Stimulated activated naive CD8-positive, alpha-beta T cell treated with anti-CD3 and anti-CD28 coated beads, Interleukin-15, Interleukin-2, amounts not matched to agents 100 ng/mL and 50 ng/mL, for 24 hours (primary cell): ENCODE results near the gene FAM111A.

Experiments used
- H3K27ac Mint-ChIP-seq: one replicate; pipeline ENCODE4 v1.8.0; 2021; ENCODE audit warnings: mild to moderate bottlenecking, mixed read lengths
- H3K27me3 Mint-ChIP-seq: one replicate; pipeline ENCODE4 v1.8.0; 2021; ENCODE audit warnings: mixed read lengths
- H3K36me3 Mint-ChIP-seq: one replicate; pipeline ENCODE4 v1.8.0; 2021; ENCODE audit warnings: low read depth, mixed read lengths
- H3K4me1 Mint-ChIP-seq: one replicate; pipeline ENCODE4 v1.8.0; 2021; ENCODE audit warnings: low read depth, mixed read lengths
- H3K4me3 Mint-ChIP-seq: one replicate; pipeline ENCODE4 v1.8.0; 2021; ENCODE audit warnings: mild to moderate bottlenecking, mixed read lengths
- H3K9me3 Mint-ChIP-seq: one replicate; pipeline ENCODE4 v1.8.0; 2021; ENCODE audit warnings: mixed read lengths

FAM111A gene

GRCh38 chr11:59181746-59182456 lies 39.2 kb downstream of the FAM111A start:
- H3K27me3 Mint-ChIP-seq: no peaks in the 10 kb centered on the region

DNA sequence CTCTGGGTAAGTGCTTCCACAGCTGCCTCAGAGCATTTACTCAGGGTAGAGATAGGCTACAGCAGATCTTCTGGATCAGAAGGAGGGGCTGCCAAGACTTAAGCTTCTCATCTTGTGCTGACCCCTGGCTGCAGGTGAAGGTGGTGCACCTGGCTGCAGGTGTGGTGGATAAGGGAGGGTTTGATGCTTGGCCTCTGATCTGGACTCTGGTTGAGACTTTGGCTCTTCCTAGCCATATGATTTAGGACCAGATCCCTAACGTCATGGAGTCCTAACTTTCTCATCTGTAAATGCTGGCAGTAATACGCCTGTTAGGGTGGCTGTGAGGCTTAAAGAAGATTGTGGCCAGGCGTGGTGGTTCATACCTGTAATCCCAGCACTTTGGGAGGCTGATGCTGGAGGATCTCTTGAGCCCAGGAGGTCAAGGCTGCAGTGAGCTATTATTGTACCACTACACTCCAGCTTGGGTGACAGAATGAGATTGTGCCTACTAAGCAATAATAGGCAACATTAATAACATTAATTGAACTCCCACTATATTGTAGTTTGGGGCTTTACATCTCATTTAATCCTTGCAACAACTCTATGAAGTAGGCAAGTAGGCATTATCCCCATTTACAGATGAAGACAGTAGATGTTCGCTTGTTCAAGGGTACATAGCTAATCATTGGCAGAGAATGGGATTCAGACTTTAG lies 39.9 kb downstream of the FAM111A start:
- H3K9me3 Mint-ChIP-seq: no peaks in the 10 kb centered on the region
- H3K36me3 Mint-ChIP-seq: no peaks in the 10 kb centered on the region
- no peak overlapping the region for H3K27ac Mint-ChIP-seq
- no peaks in the 10 kb centered on the region for H3K27me3 Mint-ChIP-seq
- no peaks in the 10 kb centered on the region for H3K4me1 Mint-ChIP-seq
- no peak overlapping the region for H3K4me3 Mint-ChIP-seq

More at GRCh38 chr11:59181746-59182456, 39.2 kb downstream of the FAM111A start:
- no peak overlapping the region for H3K27ac Mint-ChIP-seq
- no peaks in the 10 kb centered on the region for H3K36me3 Mint-ChIP-seq
- no peak overlapping the region for H3K4me3 Mint-ChIP-seq
- no peaks in the 10 kb centered on the region for H3K4me1 Mint-ChIP-seq
- no peaks in the 10 kb centered on the region for H3K9me3 Mint-ChIP-seq

DNA sequence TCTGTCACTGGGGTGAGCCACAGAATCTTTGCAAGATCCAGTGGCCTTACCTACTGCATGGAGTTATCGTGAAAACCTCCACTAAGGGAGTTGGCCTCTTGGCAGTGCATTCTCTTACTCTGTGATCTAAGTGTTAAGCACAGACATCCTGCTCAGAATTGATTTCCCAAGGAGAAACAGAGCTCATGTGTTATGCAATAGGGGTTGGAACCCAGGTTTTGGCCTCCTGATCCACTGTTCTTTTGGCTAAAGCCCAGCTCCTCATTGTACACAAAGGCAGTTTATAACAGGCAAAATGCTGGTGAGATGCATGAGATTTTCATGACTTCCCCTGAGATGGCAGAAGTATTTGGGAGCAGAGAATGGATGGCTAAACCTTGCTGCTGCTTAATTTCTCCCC lies 41.1 kb downstream of the FAM111A start:
- Mint-ChIP-seq H3K27ac (no peak overlapping the region), H3K36me3 (no peaks in the 10 kb centered on the region)

GRCh38 chr11:59184691-59185339 lies 42.2 kb downstream of the FAM111A start:
- H3K4me3 Mint-ChIP-seq: no peak overlapping the region
- no peaks in the 10 kb centered on the region for H3K36me3 Mint-ChIP-seq
- no peaks in the 10 kb centered on the region for H3K4me1 Mint-ChIP-seq
- no peaks in the 10 kb centered on the region for H3K27me3 Mint-ChIP-seq
- H3K9me3 Mint-ChIP-seq: no peaks in the 10 kb centered on the region
- H3K27ac Mint-ChIP-seq: no peak overlapping the region

More for the DNA sequence above, 41.1 kb downstream of the FAM111A start:
- Mint-ChIP-seq H3K4me1 (no peaks in the 10 kb centered on the region), H3K4me3 (no peak overlapping the region), H3K9me3 (no peaks in the 10 kb centered on the region), H3K27me3 (no peaks in the 10 kb centered on the region)

- Mint-ChIP-seq H3K9me3 (no peaks in the 10 kb centered on the region), H3K36me3 (no peaks in the 10 kb centered on the region), H3K4me3 (no peak overlapping the region), H3K27me3 (no peaks in the 10 kb centered on the region), H3K27ac (no peak overlapping the region), H3K4me1 (no peaks in the 10 kb centered on the region)
Measured at GRCh38 chr11:59185386-59185945, 42.8 kb downstream of the FAM111A start.

- no peaks in the 10 kb centered on the region for H3K9me3 Mint-ChIP-seq
- no peaks in the 10 kb centered on the region for H3K4me1 Mint-ChIP-seq
- H3K27me3 Mint-ChIP-seq: no peaks in the 10 kb centered on the region
- no peak overlapping the region for H3K27ac Mint-ChIP-seq
- H3K36me3 Mint-ChIP-seq: no peaks in the 10 kb centered on the region
- H3K4me3 Mint-ChIP-seq: no peak overlapping the region
Measured at GRCh38 chr11:59186130-59186594, 43.5 kb downstream of the FAM111A start.

DNA sequence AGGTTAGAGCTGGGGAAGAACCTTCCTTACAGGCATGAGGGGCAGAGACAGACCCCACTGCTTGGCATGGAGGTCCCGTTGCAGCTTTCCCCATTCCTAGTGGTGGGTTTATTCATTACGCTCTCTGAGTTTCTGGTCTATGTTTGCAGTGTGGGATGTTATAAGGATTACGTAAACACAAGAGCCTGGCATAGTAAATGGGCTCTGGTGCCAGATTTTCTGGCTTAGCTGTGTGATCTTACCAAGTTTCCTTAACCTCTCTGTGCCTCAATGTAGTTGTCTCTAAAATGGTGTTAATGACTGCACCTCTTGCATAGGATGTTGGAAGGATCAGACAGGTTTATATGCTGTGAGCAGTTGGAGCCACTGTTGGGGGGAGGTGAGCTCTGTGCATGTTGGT lies 44.4 kb downstream of the FAM111A start:
- H3K27ac Mint-ChIP-seq: no peak overlapping the region
- H3K36me3 Mint-ChIP-seq: no peaks in the 10 kb centered on the region
- no peaks in the 10 kb centered on the region for H3K27me3 Mint-ChIP-seq
- no peaks in the 10 kb centered on the region for H3K4me1 Mint-ChIP-seq
- no peak overlapping the region for H3K4me3 Mint-ChIP-seq
- no peaks in the 10 kb centered on the region for H3K9me3 Mint-ChIP-seq

DNA sequence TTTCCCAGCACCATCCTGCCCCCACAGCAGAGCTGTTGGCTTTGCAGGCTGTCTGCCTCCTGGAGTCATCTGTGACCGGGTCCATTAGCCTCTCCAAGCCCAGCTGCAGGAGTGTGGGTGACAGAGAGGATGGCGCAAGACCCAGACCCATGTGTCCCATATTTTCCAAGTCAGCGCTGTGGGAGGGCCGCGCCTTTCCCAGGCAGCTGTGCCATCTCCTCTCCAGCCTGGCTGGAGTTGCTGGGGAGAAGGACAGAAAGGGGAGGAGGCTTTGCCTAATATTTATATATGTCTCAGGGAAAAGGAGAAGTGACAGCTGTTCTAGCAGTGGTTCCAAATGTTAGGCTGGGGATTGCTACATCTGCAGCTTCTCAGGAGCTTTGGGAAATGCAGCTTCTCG lies 44.9 kb downstream of the FAM111A start:
- H3K36me3 Mint-ChIP-seq: no peaks in the 10 kb centered on the region
- H3K27ac Mint-ChIP-seq: no peak overlapping the region
- no peak overlapping the region for H3K4me3 Mint-ChIP-seq
- H3K27me3 Mint-ChIP-seq: no peaks in the 10 kb centered on the region
- H3K9me3 Mint-ChIP-seq: no peaks in the 10 kb centered on the region
- H3K4me1 Mint-ChIP-seq: no peaks in the 10 kb centered on the region

GRCh38 chr11:59188954-59189353 lies 46.3 kb downstream of the FAM111A start:
- Mint-ChIP-seq H3K27me3 (no peaks in the 10 kb centered on the region), H3K27ac (no peak overlapping the region), H3K9me3 (no peaks in the 10 kb centered on the region), H3K4me3 (no peak overlapping the region), H3K4me1 (no peaks in the 10 kb centered on the region), H3K36me3 (no peaks in the 10 kb centered on the region)

DNA sequence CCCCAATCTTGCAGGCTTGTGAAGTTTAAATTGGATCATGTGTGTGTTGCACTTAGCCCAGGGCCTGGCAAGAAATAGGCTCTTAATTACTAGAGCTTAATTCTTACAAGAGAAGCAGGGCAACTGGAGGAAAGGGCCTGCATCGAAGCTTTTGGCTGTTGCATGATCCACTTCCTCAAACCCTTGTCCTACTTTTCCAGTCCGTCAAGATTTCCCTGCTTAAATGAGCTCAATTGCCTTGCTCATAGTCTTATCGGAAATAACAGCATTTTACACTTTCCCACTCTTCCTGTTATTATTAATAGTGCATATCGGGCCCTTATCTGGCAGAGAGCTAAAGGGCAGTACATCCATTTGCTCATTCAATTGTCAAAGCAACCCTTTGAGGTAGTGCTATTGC lies 47.3 kb downstream of the FAM111A start:
- no peaks in the 10 kb centered on the region for H3K27me3 Mint-ChIP-seq
- no peaks in the 10 kb centered on the region for H3K36me3 Mint-ChIP-seq
- H3K4me3 Mint-ChIP-seq: no peak overlapping the region
- H3K4me1 Mint-ChIP-seq: no peaks in the 10 kb centered on the region
- no peaks in the 10 kb centered on the region for H3K9me3 Mint-ChIP-seq
- H3K27ac Mint-ChIP-seq: no peak overlapping the region

DNA sequence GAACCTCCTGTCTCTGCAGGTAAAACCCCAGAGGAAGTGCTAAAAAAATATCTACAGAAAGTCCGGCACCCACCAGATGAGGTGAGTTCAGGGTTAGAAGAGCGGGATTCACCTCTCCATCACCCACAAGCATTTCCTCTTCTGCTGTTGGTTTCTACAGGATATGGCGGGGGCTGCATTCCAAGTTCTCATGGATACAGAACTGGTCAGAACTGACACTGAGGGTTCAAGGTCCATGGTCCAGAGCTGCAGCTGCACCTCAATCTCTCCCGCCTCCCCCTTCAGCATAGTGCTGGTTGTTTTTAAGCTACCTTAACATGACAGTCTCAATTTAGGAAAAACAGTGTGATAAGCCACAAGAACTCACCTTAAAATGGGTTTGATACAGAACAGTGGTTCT lies 48.4 kb downstream of the FAM111A start:
- Mint-ChIP-seq H3K9me3 (no peaks in the 10 kb centered on the region), H3K27me3 (no peaks in the 10 kb centered on the region), H3K4me3 (no peak overlapping the region), H3K27ac (no peak overlapping the region), H3K36me3 (no peaks in the 10 kb centered on the region), H3K4me1 (no peaks in the 10 kb centered on the region)

DNA sequence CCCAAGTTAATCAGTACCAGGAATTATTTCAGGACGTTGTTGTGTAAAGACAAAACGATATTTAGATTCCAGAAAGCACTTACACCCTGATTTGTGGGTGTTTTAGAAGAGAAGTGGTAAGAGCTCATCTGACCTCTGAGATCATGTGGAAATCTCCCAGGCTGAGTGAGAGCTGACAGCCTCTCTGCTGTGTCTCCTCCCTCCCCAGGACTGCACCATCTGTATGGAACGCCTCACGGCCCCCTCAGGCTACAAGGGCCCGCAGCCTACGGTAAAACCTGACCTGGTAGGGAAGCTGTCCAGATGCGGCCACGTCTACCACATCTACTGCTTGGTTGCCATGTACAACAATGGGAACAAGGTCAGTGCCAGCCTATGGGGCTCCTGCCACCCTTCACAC lies 49.2 kb downstream of the FAM111A start:
- Mint-ChIP-seq H3K9me3 (peaks cover under 1% of the 10 kb centered on the region), H3K4me1 (no peaks in the 10 kb centered on the region), H3K27ac (no peak overlapping the region), H3K27me3 (no peaks in the 10 kb centered on the region), H3K4me3 (no peak overlapping the region), H3K36me3 (peaks cover under 1% of the 10 kb centered on the region)

DNA sequence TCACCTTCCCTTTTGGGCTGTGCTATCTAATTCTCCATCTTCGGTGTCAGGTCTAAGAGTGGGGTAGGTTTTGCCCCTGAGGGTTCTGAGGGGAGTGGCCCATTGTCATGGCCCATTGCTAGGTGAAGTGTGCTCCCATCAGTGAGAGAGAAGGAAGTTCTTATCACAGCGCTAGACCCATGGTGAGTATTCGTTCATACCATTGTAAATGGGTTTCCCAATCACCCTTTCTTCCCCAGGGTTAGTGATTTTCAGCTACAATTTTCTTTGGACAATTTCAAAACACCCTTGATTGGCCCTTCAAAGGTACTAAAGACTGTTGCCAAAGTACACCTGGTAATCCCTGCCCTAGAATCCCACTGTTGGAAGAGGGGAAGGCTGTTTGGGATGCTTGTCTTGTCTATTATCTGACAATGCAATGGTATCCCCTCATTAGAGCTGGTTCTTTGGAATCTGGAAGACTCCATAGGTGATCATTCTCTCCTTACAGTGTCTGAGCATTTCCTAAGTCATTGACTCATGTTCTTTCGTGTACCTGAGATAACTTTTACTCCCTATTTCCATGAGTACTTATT lies 49.9 kb downstream of the FAM111A start:
- no peak overlapping the region for H3K4me3 Mint-ChIP-seq
- H3K9me3 Mint-ChIP-seq: peaks cover 6% of the 10 kb centered on the region
- H3K27ac Mint-ChIP-seq: no peak overlapping the region

GRCh38 chr11:59193587-59194130 lies 51.0 kb downstream of the FAM111A start:
- peaks cover 9% of the 10 kb centered on the region for H3K4me1 Mint-ChIP-seq
- H3K36me3 Mint-ChIP-seq: peaks cover 12% of the 10 kb centered on the region
- no peak overlapping the region for H3K4me3 Mint-ChIP-seq
- H3K27ac Mint-ChIP-seq: no peak overlapping the region
- peaks cover 14% of the 10 kb centered on the region for H3K27me3 Mint-ChIP-seq
- H3K9me3 Mint-ChIP-seq: peaks cover 6% of the 10 kb centered on the region

More for the DNA sequence above, 49.9 kb downstream of the FAM111A start:
- H3K4me1 Mint-ChIP-seq: no peaks in the 10 kb centered on the region
- peaks cover 7% of the 10 kb centered on the region for H3K36me3 Mint-ChIP-seq
- peaks cover 6% of the 10 kb centered on the region for H3K27me3 Mint-ChIP-seq
